Natural killer cell (primary cell): ENCODE data around the gene TAP1. TPM values are rescaled to one million over a fixed set of nuclear protein-coding genes. Genes with fewer than 3 reads are reported as not detected.
"Not testable (repeated sequence)": the region's sequence is repeated elsewhere in the genome, so short reads cannot be mapped to it uniquely, and the experiment has no call there.

Experiments
- ATAC-seq, 3 donors: fragments of 150-1000 bp in 2 of 3; fragments of 200-7000 bp in 1 of 3; cut with Tn5 transposase; 1 replicate in 1 of 3; 2 replicates in 2 of 3; pipeline ENCODE4 v1.10.0; 2021; ENCODE audit warnings: mild to moderate bottlenecking in 2 of 3, moderate library complexity in 2 of 3
- DNase-seq, 2 donors: peaks; one replicate each; pipeline versions ENCODE4 v3.0.0 to v3.0.0-alpha.2; 2013 to 2021; ENCODE audit warnings: mixed read lengths in 1 of 2
- H3K27ac ChIP-seq: one replicate; pipeline ENCODE4 v1.5.1; 2013; ENCODE audit warnings: mild to moderate bottlenecking, low read length
- H3K27me3 ChIP-seq: one replicate; pipeline ENCODE4 v1.6.1; 2013; ENCODE audit warnings: low read length; ENCODE audit not compliant: control insufficient read depth, insufficient read depth
- H3K36me3 ChIP-seq: one replicate; pipeline ENCODE4 v1.6.1; 2013; ENCODE audit warnings: low read length; ENCODE audit not compliant: control insufficient read depth, insufficient read depth
- H3K4me1 ChIP-seq: one replicate; pipeline ENCODE4 v1.6.1; 2013; ENCODE audit warnings: low read length; ENCODE audit not compliant: control insufficient read depth, insufficient read depth
- H3K4me3 ChIP-seq: one replicate; pipeline ENCODE4 v1.5.1; 2013; ENCODE audit warnings: low read length
- H3K9me3 ChIP-seq: one replicate; pipeline ENCODE4 v1.6.1; 2013; ENCODE audit warnings: low read length; ENCODE audit not compliant: control insufficient read depth, insufficient read depth
- H3K27ac Mint-ChIP-seq, 2 donors: one replicate each; pipeline ENCODE4 v1.8.0; 2022; ENCODE audit warnings: mild to moderate bottlenecking in 2 of 2, mixed read lengths in 2 of 2, moderate library complexity in 1 of 2
- H3K27me3 Mint-ChIP-seq, 2 donors: one replicate each; pipeline ENCODE4 v1.8.0; 2022; ENCODE audit warnings: low read depth in 2 of 2, mixed read lengths in 2 of 2
- H3K36me3 Mint-ChIP-seq: one replicate; pipeline ENCODE4 v1.8.0; 2022; ENCODE audit warnings: mixed read lengths
- H3K4me1 Mint-ChIP-seq, 2 donors: one replicate each; pipeline ENCODE4 v1.8.0; 2022; ENCODE audit warnings: mixed read lengths in 2 of 2
- H3K4me3 Mint-ChIP-seq: one replicate; pipeline ENCODE4 v1.8.0; 2022; ENCODE audit warnings: mild to moderate bottlenecking, moderate library complexity, mixed read lengths
- H3K9me3 Mint-ChIP-seq, 2 donors: one replicate each; pipeline ENCODE4 v1.8.0; 2022; ENCODE audit warnings: mixed read lengths in 2 of 2
- CTCF ChIP-seq: fragments of 200-600 bp; IDR thresholded peaks from one replicate; pipeline ENCODE4 v1.8.0; 2022; ENCODE audit warnings: antibody characterized with exemption
- WGBS: methylation state at CpG from one replicate; pipeline ENCODE4 v1.1.7; 2013; ENCODE audit warnings: missing lambda C conversion rate; ENCODE audit not compliant: insufficient coverage; 5-methylcytosine and 5-hydroxymethylcytosine counted together
- intact Hi-C: fragments of 100-400 bp; cut with micrococcal nuclease; formaldehyde crosslinking; loops from one replicate; pipeline ENCODE4 v1.14.2; 2022
- total RNA-seq, 4 donors: library from RNA; stranded (reverse); fragments of 120-200 nt in 1 of 4; gene quantifications; one replicate each; pipeline versions ENCODE4 v1.2.3 to v1.2.4, GENCODE V29; 2013 to 2022

Gene TAP1
- total RNA-seq, 3 donors from 2014 or later (not counting 1 experiment from before 2014, with no cell fraction given): 134 to 193 (median 179) TPM

GRCh38 chr6:32815115-32815514 is 38.4 kb downstream of the TAP1 start:
- H3K36me3 Mint-ChIP-seq: no peaks in the 10 kb centered on the region

GRCh38 chr6:32814145-32814544 is 39.4 kb downstream of the TAP1 start:
- H3K27ac ChIP-seq: no peak overlapping the region
- H3K27me3 ChIP-seq: no peaks in the 10 kb centered on the region
- no peaks in the 10 kb centered on the region for H3K9me3 ChIP-seq
- TF ChIP-seq CTCF: no peak
- Mint-ChIP-seq H3K9me3 (no peaks in the 10 kb centered on the region), H3K4me1 (no peaks in the 10 kb centered on the region), H3K27ac (no peak overlapping the region), H3K36me3 (no peaks in the 10 kb centered on the region), H3K27me3 (no peaks in the 10 kb centered on the region), H3K4me3 (no peak overlapping the region)
- WGBS: 84% methylated on average over 2 of the region's 2 CpGs
- ATAC-seq (no peak), DNase-seq (no peak)
- peaks cover 4% of the 10 kb centered on the region for H3K36me3 ChIP-seq
- intact Hi-C loops: no loop called here
- no peak overlapping the region for H3K4me3 ChIP-seq
- H3K4me1 ChIP-seq: no peaks in the 10 kb centered on the region

More at GRCh38 chr6:32815115-32815514, 38.4 kb downstream of the TAP1 start:
- H3K4me1 ChIP-seq: no peaks in the 10 kb centered on the region
- H3K27me3 Mint-ChIP-seq: no peaks in the 10 kb centered on the region
- H3K27me3 ChIP-seq: no peaks in the 10 kb centered on the region
- H3K4me3 Mint-ChIP-seq: no peak overlapping the region
- peaks cover 4% of the 10 kb centered on the region for H3K36me3 ChIP-seq
- DNase-seq (no peak), ATAC-seq (no peak)
- no peaks in the 10 kb centered on the region for H3K9me3 ChIP-seq
- no peak overlapping the region for H3K27ac Mint-ChIP-seq
- H3K9me3 Mint-ChIP-seq: no peaks in the 10 kb centered on the region
- intact Hi-C loops: no loop called here
- no peak for TF ChIP-seq CTCF
- no peak overlapping the region for H3K27ac ChIP-seq
- peak overlapping the region; percentile 35 for H3K4me3 ChIP-seq
- WGBS: 57% methylated on average over 5 of the region's 5 CpGs
- H3K4me1 Mint-ChIP-seq: no peaks in the 10 kb centered on the region

GRCh38 chr6:32809171-32809570 is 44.3 kb downstream of the TAP1 start:
- H3K36me3 Mint-ChIP-seq: no peaks in the 10 kb centered on the region
- no peaks in the 10 kb centered on the region for H3K9me3 ChIP-seq
- H3K4me3 ChIP-seq: no peak overlapping the region
- no peak overlapping the region for H3K27ac ChIP-seq
- H3K36me3 ChIP-seq: peaks cover 4% of the 10 kb centered on the region
- no peaks in the 10 kb centered on the region for H3K9me3 Mint-ChIP-seq
- peaks cover 2% of the 10 kb centered on the region for H3K27me3 ChIP-seq
- no peak for ATAC-seq
- H3K27ac Mint-ChIP-seq: no peak overlapping the region
- H3K27me3 Mint-ChIP-seq: peaks cover 16 to 25% of the 10 kb centered on the region in 2 donors
- peaks cover 8% of the 10 kb centered on the region for H3K4me1 ChIP-seq
- no peak overlapping the region for H3K4me3 Mint-ChIP-seq
- peaks cover 4 to 6% of the 10 kb centered on the region in 2 donors for H3K4me1 Mint-ChIP-seq
- TF ChIP-seq CTCF: no peak
- no CpG with 5 or more reads among the region's 1 CpG for WGBS
- intact Hi-C loops: no loop called here
- no peak for DNase-seq

GRCh38 chr6:32807020-32807580 is 46.4 kb downstream of the TAP1 start:
- peak; percentile 35 to 54 (median 36) for ATAC-seq
- Mint-ChIP-seq H3K4me1 (peaks cover 4 to 6% of the 10 kb centered on the region in 2 donors), H3K27me3 (peaks cover 31 to 44% of the 10 kb centered on the region in 2 donors), H3K9me3 (no peaks in the 10 kb centered on the region), H3K4me3 (no peak overlapping the region), H3K36me3 (no peaks in the 10 kb centered on the region), H3K27ac (no peak overlapping the region)
- peaks cover 8% of the 10 kb centered on the region for H3K4me1 ChIP-seq
- no peak overlapping the region for H3K27ac ChIP-seq
- no peak for TF ChIP-seq CTCF
- no peaks in the 10 kb centered on the region for H3K36me3 ChIP-seq
- WGBS: 70% methylated on average over 5 of the region's 5 CpGs
- H3K27me3 ChIP-seq: peaks cover 2% of the 10 kb centered on the region
- no peaks in the 10 kb centered on the region for H3K9me3 ChIP-seq
- no peak overlapping the region for H3K4me3 ChIP-seq
- intact Hi-C loops: no loop called here
- DNase-seq: no peak

GRCh38 chr6:32805404-32805803 is 48.1 kb downstream of the TAP1 start:
- DNase-seq, H3K4me1 ChIP-seq, H3K36me3 ChIP-seq, H3K27ac Mint-ChIP-seq, H3K9me3 Mint-ChIP-seq, H3K27ac ChIP-seq, H3K4me1 Mint-ChIP-seq, H3K4me3 Mint-ChIP-seq, intact Hi-C loops, H3K4me3 ChIP-seq, ATAC-seq, H3K36me3 Mint-ChIP-seq, H3K9me3 ChIP-seq, H3K27me3 ChIP-seq: not testable (repeated sequence)
- H3K27me3 Mint-ChIP-seq: peaks cover 39 to 58% of the 10 kb centered on the region in 2 donors
